Small intestine (tissue), 7 donors: Measurements from ENCODE around the gene LSMEM2. TPM values are rescaled to one million over a fixed set of nuclear protein-coding genes. Genes with fewer than 3 reads are reported as not detected.
A peak's percentile ranks its signal among the peaks of the same experiment; 100 is the strongest.
"Not testable (repeated sequence)": the region's sequence is repeated elsewhere in the genome, so short reads cannot be mapped to it uniquely, and the experiment has no call there.

ENCODE experiments used
- DNase-seq, 2 donors: peaks; one replicate each; pipeline versions ENCODE4 v3.0.0 to v3.0.0-alpha.2; 2013
- FAIRE-seq: peaks from 2 replicates; lab custom pipeline; 2012; peaks lifted over from hg19 to GRCh38; lab: Jason Lieb, UNC
- H3K27ac ChIP-seq, 3 donors: one replicate each; pipeline ENCODE4 v1.5.1; 2013; ENCODE audit warnings: low read length in 2 of 3, mild to moderate bottlenecking in 2 of 3, control low read depth in 1 of 3, inconsistent platforms in 1 of 3, low read depth in 1 of 3, moderate library complexity in 1 of 3
- H3K27me3 ChIP-seq, 3 donors: one replicate each; pipeline ENCODE4 v1.6.1; 2013; ENCODE audit warnings: low read length in 3 of 3, inconsistent platforms in 1 of 3; ENCODE audit not compliant: control insufficient read depth in 3 of 3, insufficient read depth in 3 of 3
- H3K36me3 ChIP-seq, 3 donors: one replicate each; pipeline ENCODE4 v1.6.1; 2013; ENCODE audit warnings: low read length in 3 of 3, inconsistent platforms in 1 of 3, low read depth in 1 of 3, mild to moderate bottlenecking in 1 of 3, moderate library complexity in 1 of 3; ENCODE audit not compliant: control insufficient read depth in 3 of 3, insufficient read depth in 2 of 3
- H3K4me1 ChIP-seq, 3 donors: one replicate each; pipeline ENCODE4 v1.6.1; 2013; ENCODE audit warnings: low read length in 2 of 3, inconsistent platforms in 1 of 3, low read depth in 1 of 3, mild to moderate bottlenecking in 1 of 3, moderate library complexity in 1 of 3; ENCODE audit not compliant: control insufficient read depth in 3 of 3, insufficient read depth in 2 of 3
- H3K4me3 ChIP-seq, 3 donors: one replicate each; pipeline ENCODE4 v1.5.1; 2013; ENCODE audit warnings: low read length in 3 of 3, control low read depth in 1 of 3, inconsistent platforms in 1 of 3, low read depth in 1 of 3, mild to moderate bottlenecking in 1 of 3, moderate library complexity in 1 of 3
- H3K9me3 ChIP-seq, 2 donors: one replicate each; pipeline ENCODE4 v1.6.1; 2013; ENCODE audit warnings: low read depth in 1 of 2, low read length in 1 of 2; ENCODE audit not compliant: control insufficient read depth in 2 of 2, insufficient read depth in 1 of 2
- WGBS, 3 donors: extraction: QIAGEN DNeasy Blood & Tissue Kit; methylation state at CpG; one replicate each; pipeline ENCODE4 v1.1.7; 2013; 5-methylcytosine and 5-hydroxymethylcytosine counted together
- polyA plus RNA-seq, 4 donors: library from polyadenylated mRNA; stranded (reverse) in 3 of 4; unstranded in 1 of 4; fragments of 200-250 nt in 3 of 4; fragments of 120-200 nt in 1 of 4; gene quantifications; one replicate each; pipeline versions ENCODE4 v1.2.1 to v1.2.3, GENCODE V29; 2013
- donor health status: healthy with polysubstance abuse.
- donor health status: control.
- donor health status: control.
- donor health status: Bipolar disorder and iron deficiency.
- donor health status: healthy.

LSMEM2 gene
- polyA plus RNA-seq, 4 donors: 0.21 to 0.54 (median 0.30) TPM; not detected in 1

GRCh38 chr3:50274371-50275104 is 4.3 kb upstream of the LSMEM2 start:
- Histone ChIP-seq H3K9me3 (no peaks in the 10 kb centered on the region), H3K4me3 (no peak overlapping the region), H3K4me1 (peaks cover 0 to 52% (median 0%) of the 10 kb centered on the region in 3 donors), H3K27me3 (peaks cover 0 to 28% (median 5%) of the 10 kb centered on the region in 3 donors), H3K27ac (no peak overlapping the region), H3K36me3 (peaks cover 3 to 84% (median 9%) of the 10 kb centered on the region in 3 donors)
- DNase-seq (peak; percentile 78 to 80), FAIRE-seq (no peak)
- 31 to 39% (median 35%) methylated on average over 25 to 26 of the region's 26 CpGs for WGBS, 3 donors

- no peak overlapping the region for H3K4me3 ChIP-seq
- peaks cover 3 to 77% (median 9%) of the 10 kb centered on the region in 3 donors for H3K36me3 ChIP-seq
- H3K27ac ChIP-seq: no peak overlapping the region
- DNase-seq (no peak), FAIRE-seq (no peak)
- peaks cover 0 to 44% (median 0%) of the 10 kb centered on the region in 3 donors for H3K4me1 ChIP-seq
- WGBS, 3 donors: 58 to 85% (median 61%) methylated on average over 61 to 65 of the region's 65 CpGs
- peaks cover 0 to 28% (median 5%) of the 10 kb centered on the region in 3 donors for H3K27me3 ChIP-seq
- no peaks in the 10 kb centered on the region for H3K9me3 ChIP-seq
Measured at GRCh38 chr3:50275141-50275995, 3.5 kb upstream of the LSMEM2 start.

GRCh38 chr3:50275996-50276761 is 2.7 kb upstream of the LSMEM2 start:
- H3K4me3 ChIP-seq: no peak overlapping the region
- DNase-seq (no peak), FAIRE-seq (no peak)
- H3K27ac ChIP-seq: no peak overlapping the region
- H3K36me3 ChIP-seq: peaks cover 3 to 69% (median 9%) of the 10 kb centered on the region in 3 donors
- peaks cover 0 to 28% (median 5%) of the 10 kb centered on the region in 3 donors for H3K27me3 ChIP-seq
- 60 to 79% (median 71%) methylated on average over 67 to 79 of the region's 79 CpGs for WGBS, 3 donors
- H3K9me3 ChIP-seq: no peaks in the 10 kb centered on the region
- H3K4me1 ChIP-seq: peaks cover 0 to 36% (median 0%) of the 10 kb centered on the region in 3 donors

GRCh38 chr3:50276762-50277101 is 2.2 kb upstream of the LSMEM2 start:
- no peak overlapping the region for H3K27ac ChIP-seq
- H3K4me1 ChIP-seq: peaks cover 0 to 30% (median 0%) of the 10 kb centered on the region in 3 donors
- DNase-seq (peak in 1 of 2 donors; percentile 43), FAIRE-seq (no peak)
- H3K4me3 ChIP-seq: no peak overlapping the region
- H3K27me3 ChIP-seq: peaks cover 0 to 28% (median 5%) of the 10 kb centered on the region in 3 donors
- H3K9me3 ChIP-seq: no peaks in the 10 kb centered on the region
- 65 to 78% (median 76%) methylated on average over 17 of the region's 17 CpGs for WGBS, 3 donors
- peaks cover 3 to 63% (median 9%) of the 10 kb centered on the region in 3 donors for H3K36me3 ChIP-seq

- Histone ChIP-seq H3K4me1 (peaks cover 0 to 15% (median 0%) of the 10 kb centered on the region in 3 donors), H3K4me3 (no peak overlapping the region), H3K9me3 (no peaks in the 10 kb centered on the region), H3K27ac (no peak overlapping the region), H3K27me3 (peaks cover 0 to 28% (median 5%) of the 10 kb centered on the region in 3 donors), H3K36me3 (peaks cover 3 to 55% (median 9%) of the 10 kb centered on the region in 3 donors)
- no peak for DNase-seq
- FAIRE-seq: no peak
- 75 to 83% (median 80%) methylated on average over 4 of the region's 4 CpGs for WGBS, 3 donors
Measured at GRCh38 chr3:50278123-50278879, 586 bp upstream of the LSMEM2 start.

GRCh38 chr3:50279255-50280016 is 549 bp downstream of the LSMEM2 start:
- H3K4me1 ChIP-seq: peaks cover 0 to 5% (median 0%) of the 10 kb centered on the region in 3 donors
- no peaks in the 10 kb centered on the region for H3K9me3 ChIP-seq
- DNase-seq (no peak), FAIRE-seq (no peak)
- no peak overlapping the region for H3K27ac ChIP-seq
- 87 to 95% (median 92%) methylated on average over 8 of the region's 8 CpGs for WGBS, 3 donors
- H3K27me3 ChIP-seq: peaks cover 0 to 17% (median 4%) of the 10 kb centered on the region in 3 donors
- peaks cover 3 to 44% (median 9%) of the 10 kb centered on the region in 3 donors for H3K36me3 ChIP-seq
- no peak overlapping the region for H3K4me3 ChIP-seq

- not testable (repeated sequence) for H3K4me3 ChIP-seq, H3K27ac ChIP-seq, H3K9me3 ChIP-seq, H3K27me3 ChIP-seq, FAIRE-seq, DNase-seq, H3K4me1 ChIP-seq
- H3K36me3 ChIP-seq: peaks cover 3 to 30% (median 8%) of the 10 kb centered on the region in 3 donors
- WGBS, 3 donors: 74 to 86% (median 85%) methylated on average over 6 of the region's 6 CpGs
Measured at GRCh38 chr3:50284121-50284520, 5.2 kb downstream of the LSMEM2 start.
